HG02884 (cell line): ENCODE results near the gene OR2A1.
A peak's percentile ranks its signal among the peaks of the same experiment; 100 is the strongest.
"Not testable (repeated sequence)": the region's sequence is repeated elsewhere in the genome, so short reads cannot be mapped to it uniquely, and the experiment has no call there.

Experiments
- ATAC-seq: cut with Tn5 transposase; IDR thresholded peaks from one replicate; pipeline ENCODE4 v1.9.1; 2021; ENCODE audit warnings: mild to moderate bottlenecking, moderate library complexity; ENCODE audit not compliant: unreplicated experiment

The OR2A1 gene, protein sequence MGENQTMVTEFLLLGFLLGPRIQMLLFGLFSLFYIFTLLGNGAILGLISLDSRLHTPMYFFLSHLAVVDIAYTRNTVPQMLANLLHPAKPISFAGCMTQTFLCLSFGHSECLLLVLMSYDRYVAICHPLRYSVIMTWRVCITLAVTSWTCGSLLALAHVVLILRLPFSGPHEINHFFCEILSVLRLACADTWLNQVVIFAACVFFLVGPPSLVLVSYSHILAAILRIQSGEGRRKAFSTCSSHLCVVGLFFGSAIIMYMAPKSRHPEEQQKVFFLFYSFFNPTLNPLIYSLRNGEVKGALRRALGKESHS

GRCh38 chr7:144311872-144312469, at the start of gene OR2A1:
OR2A1 (plus strand) TSS chr7:144312419; CDS start chr7:144318125, 5,706 bp downstream.
- ATAC-seq, result not testable (repeated sequence)

DNA sequence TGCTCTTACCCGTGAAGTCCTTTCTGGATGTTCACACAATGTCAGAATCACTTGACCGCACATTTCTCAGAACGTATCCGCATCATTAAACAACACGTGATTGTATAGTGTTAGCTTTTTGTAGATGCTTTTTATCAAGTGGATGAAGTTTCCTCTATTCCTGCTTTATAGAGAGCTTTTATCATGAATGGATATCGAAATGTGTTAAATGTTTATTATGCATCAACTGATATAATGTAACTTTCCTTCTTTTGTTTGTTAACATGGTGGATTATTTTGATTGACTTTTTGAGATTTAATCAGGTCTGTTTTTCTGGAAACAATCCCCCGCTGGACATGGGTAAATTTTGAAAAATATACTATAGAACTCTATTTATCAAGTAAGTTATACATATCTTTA, 47.5 kb upstream of the OR2A1 start, which contains the start of gene OR2A7:
TSS of gene OR2A7 (minus strand) at position 101 of the 400 bp plus-strand sequence. CDS start 5,164 bp downstream, outside the sequence.
- ATAC-seq, result not testable (repeated sequence)

DNA sequence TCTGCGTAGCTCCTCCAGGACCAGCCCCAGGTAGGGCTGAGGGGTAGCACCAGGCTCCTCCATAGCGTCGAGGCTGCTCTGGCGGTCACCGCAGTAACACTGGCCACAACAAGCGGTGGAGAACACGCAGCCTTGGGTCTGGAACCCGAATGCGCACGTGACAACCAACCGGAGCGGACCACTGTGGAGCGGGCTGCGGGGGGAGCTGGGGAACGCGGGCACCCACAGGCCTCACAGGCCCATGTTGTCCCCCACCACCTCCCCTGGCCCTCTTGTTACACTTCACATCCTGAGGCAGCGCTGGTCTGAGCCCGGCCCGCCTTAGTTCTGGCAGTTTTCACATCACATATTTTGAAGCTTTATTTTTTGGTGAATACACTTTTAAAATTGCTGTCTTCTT, 43.0 kb upstream of the OR2A1 start, which contains the start of gene CTAGE8:
TSS of gene CTAGE8 (minus strand) at position 101 of the 400 bp plus-strand sequence. CDS start at position 63, 38 bp downstream.
- not testable (repeated sequence) for ATAC-seq

DNA sequence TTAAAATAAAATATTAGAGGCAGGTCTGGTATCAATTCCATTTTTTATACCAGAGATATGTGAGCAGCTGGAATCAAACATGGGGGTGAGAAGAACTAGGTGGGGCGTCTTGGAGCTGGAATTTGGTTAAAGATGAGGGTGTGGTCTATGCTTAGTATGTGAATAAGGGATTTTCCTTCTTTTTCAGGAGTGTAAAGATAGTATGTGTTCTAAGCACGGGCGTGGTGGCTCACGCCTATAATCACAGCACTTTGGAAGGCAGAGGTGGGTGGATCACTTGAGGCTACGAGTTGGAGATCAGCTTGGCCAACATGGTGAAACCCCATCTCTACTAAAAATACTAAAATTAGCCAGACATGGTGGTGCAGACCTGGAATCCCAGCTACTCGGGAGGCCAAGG, 36.9 kb upstream of the OR2A1 start:
- not testable (repeated sequence) for ATAC-seq

- ATAC-seq, result not testable (repeated sequence)
Observed at GRCh38 chr7:144280010-144280409, 32.2 kb upstream of the OR2A1 start.

GRCh38 chr7:144281981-144282380, 30.2 kb upstream of the OR2A1 start:
- ATAC-seq, result not testable (repeated sequence)

DNA sequence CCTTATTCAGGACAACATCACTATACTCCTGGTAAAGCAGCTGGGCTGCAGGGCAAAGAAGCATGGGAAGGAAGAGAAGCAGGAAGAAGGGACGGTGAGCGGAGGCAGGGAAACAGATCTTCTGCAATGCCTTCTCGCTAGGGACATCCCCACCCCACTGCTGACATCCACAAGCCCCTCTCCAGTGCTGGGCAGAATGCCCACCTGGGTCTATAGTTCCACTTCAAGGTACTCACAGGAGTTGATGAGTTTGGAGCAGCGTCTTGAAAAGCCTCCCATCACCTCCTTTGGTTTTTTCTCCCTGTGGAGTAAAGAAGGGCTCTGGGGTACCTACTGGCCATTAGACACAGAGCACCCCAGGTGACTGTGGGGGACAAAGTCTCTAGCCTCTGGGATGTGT, 29.7 kb upstream of the OR2A1 start:
- not testable (repeated sequence) for ATAC-seq

- not testable (repeated sequence) for ATAC-seq
Observed at GRCh38 chr7:144283716-144284115, 28.5 kb upstream of the OR2A1 start.

- not testable (repeated sequence) for ATAC-seq
Observed at GRCh38 chr7:144287171-144287784, 24.9 kb upstream of the OR2A1 start.

- ATAC-seq, result not testable (repeated sequence)
Observed at GRCh38 chr7:144291607-144292006, 20.6 kb upstream of the OR2A1 start.

DNA sequence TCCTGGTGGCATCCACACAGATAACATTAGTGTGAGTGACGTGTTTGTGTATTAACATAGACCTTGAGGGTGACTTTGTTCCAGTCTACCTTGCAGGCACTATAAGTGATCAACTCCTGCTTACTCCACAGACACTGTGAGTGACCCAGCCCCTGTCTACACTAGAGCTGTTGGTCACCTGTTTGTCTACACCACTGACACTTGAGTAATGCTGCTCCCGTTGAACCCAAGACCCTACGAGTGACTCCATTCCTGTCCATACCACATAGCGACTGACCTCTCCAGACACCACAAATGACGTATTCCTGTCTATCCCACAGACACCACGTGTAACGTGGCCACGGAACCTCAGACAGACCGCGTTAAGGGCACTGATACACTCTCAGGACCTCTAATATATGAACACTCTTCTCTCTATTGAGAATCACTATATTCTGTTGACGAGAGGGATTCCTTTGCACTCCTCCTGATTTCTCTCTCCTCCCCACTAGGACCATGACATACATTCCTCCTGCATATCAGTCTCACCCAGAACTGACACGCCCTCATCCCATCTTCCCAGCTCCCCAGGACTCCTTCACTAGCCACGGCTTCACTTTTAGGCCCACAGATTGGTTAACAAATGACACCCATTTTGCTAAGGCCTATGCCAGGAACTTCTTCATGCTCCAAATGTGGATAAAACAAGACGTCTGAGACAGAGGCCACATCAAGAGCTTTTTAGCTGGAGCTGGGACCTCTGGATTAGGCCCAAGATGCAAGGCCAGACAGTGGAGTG, 19.6 kb upstream of the OR2A1 start:
- not testable (repeated sequence) for ATAC-seq

- ATAC-seq, result peak; percentile 68
Observed at GRCh38 chr7:144293794-144294499, 18.3 kb upstream of the OR2A1 start.

- ATAC-seq, result not testable (repeated sequence)
Observed at GRCh38 chr7:144302578-144303303, 9.5 kb upstream of the OR2A1 start.

DNA sequence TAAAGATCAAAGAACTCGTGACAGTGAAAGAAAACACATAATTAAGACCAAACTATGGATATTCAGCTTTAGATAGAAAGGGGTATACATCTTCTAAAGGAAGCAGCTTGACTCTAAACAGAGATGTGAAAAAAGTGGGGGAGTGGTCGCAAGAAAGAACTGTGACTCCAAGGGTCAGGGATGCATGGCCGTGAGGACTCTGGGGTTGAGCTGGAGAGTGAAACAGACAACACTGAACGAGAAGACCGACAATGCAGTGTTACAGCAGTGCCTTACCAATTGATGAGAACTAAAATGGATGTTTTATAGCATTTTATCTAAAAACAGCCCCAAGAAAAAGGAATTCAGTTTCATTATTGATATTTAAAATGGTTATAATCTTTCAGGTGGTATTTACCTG, 8.6 kb upstream of the OR2A1 start:
- ATAC-seq, result not testable (repeated sequence)

GRCh38 chr7:144305156-144305555, 7.1 kb upstream of the OR2A1 start:
- ATAC-seq, result not testable (repeated sequence)

- not testable (repeated sequence) for ATAC-seq
Observed at GRCh38 chr7:144309702-144310101, 2.5 kb upstream of the OR2A1 start.

GRCh38 chr7:144311218-144311617, 1.0 kb upstream of the OR2A1 start:
- ATAC-seq, result not testable (repeated sequence)

GRCh38 chr7:144317537-144317936, 5.3 kb downstream of the OR2A1 start:
- not testable (repeated sequence) for ATAC-seq

- not testable (repeated sequence) for ATAC-seq
Observed at GRCh38 chr7:144319547-144319946, 7.3 kb downstream of the OR2A1 start.
